NCI-H1417 treated with DMSO at 0.1 percent for 48 hours (cell line): ENCODE results near the gene ZRANB3.
"Not testable (repeated sequence)": the region's sequence is repeated elsewhere in the genome, so short reads cannot be mapped to it uniquely, and the experiment has no call there.

Experiments
- DNase-seq: peaks from one replicate; lab custom pipeline; 2025; lab: John Stamatoyannopoulos, UW

The ZRANB3 gene

DNA sequence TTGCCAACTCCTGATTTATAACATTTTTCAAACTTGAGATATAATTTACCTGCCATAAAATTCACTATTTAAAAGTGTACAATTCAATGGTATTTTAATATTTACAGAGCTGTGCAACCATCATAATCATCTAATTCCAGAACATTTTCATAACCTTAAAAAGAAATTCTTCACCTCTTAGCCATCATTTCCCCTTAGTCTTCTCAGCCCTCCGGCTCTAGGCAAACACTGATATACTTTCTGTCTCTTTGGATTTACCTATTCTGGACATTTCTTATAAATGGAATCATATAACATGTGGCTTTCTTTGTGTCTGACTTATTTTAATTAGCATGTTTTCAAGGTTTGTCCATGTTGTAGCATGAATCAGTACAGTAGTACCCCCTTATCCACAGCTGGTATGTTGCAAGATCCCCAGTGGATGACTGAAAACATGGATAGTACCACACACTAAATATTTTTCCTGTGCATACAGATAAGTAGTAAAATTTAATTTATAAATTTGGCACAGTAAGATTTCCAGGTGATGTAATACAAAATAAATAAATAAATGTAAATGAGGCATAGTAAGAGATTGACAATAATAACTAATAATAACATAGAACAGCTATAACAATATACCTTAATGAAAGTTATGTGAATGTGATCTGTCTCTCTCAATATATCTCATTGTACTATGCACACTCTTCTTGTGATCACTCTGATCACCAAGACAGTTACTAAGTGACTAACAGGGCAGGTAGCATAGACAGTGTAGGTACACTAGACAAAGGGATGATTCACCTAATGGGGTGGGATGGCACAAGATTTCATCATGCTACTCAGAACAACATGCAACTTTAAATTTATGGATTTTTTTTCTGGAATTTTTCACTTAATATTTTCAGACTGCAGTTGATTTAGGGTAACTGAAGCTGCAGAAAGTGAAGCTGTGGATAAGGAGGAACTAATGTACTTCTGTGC lies 405.8 kb downstream of the ZRANB3 start:
- no peak for DNase-seq

DNA sequence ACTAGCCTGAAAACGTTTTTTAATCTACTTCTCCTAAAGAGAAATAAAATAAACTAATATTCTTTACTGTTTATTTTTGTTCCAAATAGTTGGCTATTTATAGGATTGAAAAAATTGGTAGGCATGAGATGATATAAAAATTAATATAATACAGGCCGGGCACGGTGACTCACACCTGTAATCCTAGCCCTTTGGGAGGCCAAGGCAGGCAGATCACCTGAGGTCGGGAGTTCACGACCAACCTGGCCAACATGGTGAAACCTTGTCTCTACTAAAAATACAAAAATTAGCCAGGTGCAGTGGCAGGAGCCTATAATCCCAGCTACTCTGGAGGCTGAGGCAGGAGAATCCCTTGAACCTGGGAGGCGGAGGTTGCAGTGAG lies 409.4 kb downstream of the ZRANB3 start:
- not testable (repeated sequence) for DNase-seq

DNA sequence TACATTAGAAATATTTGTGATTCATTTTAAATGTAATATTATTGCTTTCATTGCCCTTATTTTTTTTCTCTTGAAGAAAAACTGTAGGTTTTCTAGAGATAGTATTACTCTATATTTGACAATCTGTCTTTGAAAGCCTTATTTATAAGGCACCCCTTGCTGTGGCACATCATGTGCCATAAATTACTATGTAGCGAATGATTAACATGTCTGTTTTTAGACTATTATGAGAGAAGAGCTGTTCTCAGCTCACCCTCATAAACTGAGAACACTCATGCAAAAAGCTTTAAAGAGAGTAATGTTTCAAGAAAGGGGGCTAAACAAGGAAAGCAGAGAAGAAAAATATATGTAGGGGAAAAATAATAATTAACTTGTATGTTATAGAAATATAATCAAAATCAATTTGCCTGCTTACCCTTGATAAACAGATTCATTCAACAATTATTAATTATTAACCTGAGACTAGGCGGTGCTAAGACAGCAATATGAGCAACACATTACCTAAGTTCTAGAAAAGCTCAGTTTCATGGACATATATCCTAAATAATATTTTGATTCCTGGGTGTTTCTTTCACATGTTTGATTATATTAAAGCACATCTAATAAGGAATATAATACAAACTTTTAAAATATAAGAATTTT lies 409.9 kb downstream of the ZRANB3 start:
- DNase-seq: peak; percentile 30

DNA sequence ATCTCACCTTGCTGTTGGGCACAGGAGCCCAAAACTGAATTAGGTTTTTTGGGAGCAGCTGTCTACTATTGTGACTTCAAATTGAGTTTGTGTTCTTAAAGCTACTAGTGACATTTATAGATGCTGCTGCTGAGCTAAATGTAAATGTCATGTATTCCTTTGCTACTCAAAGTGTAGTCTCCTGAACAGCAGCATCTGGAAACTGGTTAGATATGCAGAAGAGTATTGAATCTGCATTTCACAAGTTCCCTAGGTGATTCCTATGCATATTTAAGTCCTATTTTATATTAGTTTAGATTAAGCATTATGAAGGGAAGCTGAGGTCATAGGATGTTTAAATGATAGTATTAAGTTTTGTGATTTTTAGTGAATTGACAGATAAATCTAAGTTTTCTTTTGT lies 411.4 kb downstream of the ZRANB3 start:
- DNase-seq: no peak

DNA sequence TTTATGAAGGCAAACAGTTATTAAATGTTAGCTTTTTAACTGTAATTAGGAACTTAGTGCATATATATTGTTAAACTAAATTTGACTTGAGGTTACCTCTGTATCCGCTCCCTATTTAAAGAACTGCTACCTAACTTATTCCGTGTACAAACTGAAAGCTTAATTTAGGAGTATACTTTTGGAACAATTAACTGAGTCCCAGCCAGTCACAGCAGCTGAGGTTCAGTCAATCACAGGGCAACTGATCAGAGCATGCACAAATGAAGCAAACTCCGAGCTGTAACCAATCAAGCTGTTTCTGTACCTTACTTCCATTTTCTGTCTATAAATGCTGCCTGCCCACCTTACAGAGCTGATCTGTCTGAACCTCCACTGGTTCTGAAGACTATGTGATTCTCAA lies 417.7 kb downstream of the ZRANB3 start:
- no peak for DNase-seq

DNA sequence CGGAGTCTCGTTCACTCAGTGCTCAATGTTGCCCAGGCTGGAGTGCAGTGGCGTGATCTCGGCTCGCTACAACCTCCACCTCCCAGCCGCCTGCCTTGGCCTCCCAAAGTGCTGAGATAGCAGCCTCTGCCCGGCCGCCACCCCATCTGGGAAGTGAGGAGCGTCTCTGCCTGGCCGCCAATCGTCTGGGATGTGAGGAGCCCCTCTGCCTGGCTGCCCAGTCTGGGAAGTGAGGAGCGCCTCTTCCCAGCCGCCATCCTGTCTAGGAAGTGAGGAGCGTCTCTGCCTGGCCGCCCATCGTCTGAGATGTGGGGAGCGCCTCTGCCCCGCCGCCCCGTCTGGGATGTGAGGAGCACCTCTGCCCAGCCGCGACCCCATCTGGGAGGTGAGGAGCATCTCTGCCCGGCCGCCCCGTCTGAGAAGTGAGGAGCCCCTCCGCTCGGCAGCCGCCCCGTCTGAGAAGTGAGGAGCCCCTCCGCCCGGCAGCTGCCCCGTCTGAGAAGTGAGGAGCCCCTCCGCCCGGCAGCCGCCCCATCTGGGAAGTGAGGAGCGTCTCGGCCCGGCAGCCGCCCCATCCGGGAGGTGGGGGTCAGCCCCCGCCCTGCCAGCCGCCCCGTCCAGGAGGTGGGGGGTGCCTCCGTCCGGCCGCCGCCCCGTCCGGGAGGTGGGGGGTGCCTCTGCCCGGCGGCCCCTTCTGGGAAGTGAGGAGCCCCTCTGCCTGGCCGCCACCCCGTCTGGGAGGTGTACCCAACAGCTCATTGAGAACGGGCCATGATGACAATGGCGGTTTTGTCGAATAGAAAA lies 425.3 kb downstream of the ZRANB3 start:
- not testable (repeated sequence) for DNase-seq

DNA sequence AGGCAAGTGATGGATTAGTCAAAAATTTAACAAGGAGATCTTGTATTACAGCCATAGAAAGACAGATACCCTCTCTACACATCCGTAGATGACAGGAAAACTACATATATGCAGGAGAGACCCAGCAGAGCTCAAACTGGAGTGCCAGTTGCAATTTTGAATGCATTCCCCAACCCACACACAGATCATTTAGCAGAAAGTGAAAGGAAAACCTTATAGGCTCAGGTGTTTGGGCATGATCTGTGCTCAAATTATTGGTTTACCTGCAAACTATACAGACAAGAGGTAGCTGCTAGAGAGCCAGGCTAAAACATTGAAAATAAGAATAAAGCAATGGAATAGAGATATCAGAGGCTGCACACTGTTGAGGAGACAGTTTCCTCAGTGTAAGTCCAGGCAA lies 427.2 kb downstream of the ZRANB3 start:
- no peak for DNase-seq

DNA sequence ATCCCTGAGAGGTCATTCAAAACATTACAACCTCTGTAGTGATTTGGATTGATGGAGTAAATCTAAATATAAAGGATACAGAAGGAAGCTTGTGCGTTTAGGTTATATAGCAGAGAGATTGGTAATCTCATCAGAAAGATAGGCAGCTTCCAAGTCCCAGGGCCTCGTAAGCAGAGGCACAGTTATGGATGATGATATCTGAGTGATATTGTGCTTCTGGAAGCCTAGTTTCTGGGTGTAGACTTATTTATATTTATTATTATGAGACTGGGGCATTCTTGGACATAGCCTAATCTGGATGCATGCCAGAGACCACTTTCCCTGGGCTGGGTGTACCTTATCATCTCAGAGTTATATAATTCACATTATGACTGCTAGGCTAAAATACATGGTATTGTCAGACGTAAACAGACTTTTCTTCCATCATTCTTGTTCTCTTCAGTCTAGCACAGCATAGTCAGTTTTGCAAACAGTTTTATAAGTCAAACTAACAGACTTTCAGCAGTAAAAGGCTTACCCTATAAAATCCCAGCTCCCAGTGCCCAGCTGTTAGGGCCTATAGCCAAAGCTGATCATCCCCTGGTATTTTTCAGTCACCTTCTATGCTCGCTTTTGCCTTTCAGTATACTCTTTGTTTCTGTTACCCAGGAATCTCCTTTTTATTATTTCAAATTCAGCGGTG lies 431.1 kb downstream of the ZRANB3 start:
- DNase-seq: no peak

DNA sequence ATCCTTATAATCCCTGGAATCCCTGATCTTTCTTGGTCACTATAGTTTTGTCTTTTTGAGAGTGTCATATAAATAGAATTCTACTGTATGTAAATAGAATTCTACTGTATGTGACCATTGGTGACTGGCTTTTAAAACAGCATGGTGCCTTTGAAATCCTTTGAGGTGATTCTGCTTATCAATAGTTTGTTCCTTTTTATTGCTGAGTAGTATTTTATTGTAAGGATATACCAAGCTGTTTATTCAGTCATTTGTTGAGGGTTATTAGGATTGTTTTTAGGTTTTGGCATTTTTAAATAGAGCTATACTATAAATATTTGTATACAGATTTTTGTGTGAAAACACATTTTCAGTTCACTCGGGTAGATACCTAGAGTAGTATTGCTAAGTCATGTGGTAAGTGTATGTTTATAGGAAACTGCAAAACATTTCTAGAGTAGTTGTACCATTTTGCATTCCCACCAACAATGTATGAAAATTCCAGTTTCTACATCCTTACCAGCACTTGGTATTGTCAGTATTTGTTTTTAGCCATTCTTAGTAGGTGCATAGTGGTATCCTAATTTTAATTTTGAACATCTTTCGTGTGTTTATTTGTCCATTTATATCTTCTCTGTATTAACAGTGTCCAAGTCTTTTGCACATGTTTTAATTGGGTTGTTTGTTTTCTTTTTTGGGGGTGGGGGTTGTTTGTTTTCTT lies 433.3 kb downstream of the ZRANB3 start:
- no peak for DNase-seq

DNA sequence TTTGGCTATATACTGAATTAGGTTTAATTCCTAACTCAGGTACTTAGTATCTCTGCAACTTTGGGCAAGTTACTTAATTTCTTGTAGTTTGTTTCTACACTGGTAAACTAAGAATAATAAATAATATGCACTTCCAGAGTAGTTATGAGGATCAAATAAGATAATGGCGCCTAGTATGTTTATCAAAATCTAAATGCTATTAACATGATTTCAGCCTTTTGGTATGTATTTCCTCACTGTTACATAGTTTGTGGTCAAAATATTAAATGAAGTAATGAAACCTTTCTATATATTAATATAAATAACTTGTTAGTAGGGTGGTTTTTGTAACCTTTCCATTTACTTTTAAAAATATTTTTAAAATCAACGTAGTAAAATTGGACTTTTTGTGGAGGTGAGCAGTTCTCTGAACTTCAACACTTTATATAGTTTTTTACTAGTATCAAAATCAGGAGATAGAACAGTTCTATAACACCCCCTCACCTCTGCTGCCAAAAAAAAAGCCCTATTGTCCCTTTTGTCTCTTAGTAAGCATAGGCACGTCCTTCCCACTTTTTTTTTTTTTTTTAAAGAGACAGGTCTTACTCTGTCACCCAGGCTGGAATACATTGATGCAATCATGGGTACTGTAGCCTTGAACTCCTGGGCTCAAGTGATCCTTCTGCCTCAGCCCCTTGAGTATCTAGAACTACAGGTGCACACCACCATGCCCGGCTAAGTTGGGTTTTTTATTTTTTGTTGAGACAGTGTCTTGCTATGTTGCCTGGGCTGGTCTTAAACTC lies 434.2 kb downstream of the ZRANB3 start:
- no peak for DNase-seq

DNA sequence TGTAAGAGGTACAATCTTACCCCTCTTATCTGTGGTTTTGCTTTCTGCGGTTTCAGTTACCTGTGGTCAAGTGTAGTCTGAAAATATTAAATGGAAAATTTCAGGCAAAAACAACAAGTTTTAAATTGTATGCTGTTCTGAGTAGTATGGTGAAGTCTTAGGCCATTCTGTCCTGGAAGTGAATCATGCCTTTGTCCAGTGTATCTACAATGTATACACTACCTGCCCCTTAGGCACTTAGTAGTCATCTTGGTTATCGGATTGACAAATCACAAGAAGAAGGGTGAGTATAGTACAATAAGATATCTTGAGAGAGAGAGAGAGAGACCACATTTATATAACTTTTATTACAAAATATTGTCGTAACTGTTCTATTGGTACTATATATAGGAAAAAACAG lies 435.4 kb downstream of the ZRANB3 start:
- no peak for DNase-seq

DNA sequence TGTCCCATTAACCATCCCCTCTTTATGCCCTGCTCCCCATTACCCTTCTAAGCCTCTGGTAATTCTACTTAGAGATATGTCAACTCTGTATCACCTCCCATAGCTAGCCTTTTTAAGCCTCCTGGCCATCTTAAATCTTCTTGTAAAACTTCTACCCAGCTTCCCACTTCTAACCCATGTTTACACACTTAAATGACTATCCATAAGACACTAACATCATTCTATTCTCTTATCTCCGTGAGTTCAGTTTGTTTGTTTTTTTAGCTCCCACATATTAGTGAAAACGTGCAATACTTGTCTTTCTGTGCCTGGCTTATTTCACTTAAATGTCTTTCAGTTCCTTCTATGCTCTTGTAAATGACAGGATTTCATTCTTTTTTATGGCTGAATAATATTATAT lies 436.5 kb downstream of the ZRANB3 start:
- no peak for DNase-seq

DNA sequence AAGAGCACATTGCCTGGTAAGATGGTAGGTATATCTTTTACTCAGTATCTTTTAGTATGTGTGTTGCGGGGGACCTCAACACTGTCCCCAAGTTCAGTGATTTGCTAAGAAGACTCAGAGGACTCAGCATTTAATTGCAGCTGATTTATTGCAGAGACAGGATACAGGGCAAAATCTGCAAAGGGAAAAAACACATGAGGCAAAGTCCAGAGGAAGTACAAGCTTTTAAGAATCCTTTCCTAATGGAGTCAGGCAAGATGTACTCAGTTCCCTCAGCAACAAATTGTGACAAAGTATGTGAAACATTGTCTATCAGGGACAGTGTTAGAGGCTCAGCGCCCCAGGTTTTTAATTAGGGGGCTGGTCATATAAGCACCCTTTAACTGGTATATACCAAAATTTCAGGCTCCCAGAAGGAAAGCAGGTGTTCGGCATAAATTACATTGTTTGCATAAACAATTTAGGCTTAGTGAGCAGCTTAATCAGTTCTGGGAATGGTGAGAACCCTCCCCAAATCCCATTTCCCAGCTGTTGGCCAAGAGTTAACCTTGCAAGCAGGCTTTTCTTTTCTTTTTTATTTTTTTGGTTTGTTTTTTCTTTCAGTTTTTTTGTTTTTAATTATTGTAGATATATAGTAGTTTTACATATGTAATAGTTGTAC lies 437.2 kb downstream of the ZRANB3 start:
- DNase-seq: peak; percentile 67

DNA sequence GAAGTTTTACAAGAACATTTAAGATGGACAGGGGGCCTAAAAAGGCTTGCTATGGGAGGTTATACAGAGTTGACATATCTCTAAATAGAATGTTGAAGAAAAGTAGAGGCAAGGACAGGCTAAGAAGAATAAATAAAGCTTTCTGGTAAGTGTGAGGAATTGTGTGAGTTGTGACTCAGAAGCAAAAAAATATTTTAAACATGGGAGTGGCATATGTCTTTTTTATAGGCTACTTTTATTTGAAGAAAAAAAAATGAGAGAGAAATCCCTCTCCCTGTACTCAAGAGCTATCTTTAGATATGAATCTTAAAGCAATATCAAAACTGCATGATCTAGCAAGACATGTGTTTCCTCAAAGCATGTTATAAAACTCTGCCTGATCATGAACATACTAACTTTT lies 437.8 kb downstream of the ZRANB3 start:
- no peak for DNase-seq

DNA sequence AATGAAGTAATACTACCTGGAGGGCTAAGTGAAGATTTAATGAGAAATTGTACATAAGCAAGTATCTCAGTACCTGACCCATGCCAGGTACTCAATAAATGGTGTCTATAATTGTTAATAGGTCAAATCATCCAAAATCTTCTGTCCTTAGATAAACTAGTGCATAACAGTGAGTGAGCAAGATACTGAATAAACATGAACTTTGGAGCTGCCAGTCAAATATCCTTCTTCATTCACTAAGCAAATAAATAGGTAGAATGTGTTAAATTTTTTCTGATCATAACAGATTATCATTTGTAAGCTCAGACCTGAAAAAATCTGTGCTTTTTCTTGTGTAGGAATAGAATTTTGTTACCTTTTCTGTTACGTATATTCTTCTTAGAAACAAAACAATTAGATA lies 439.3 kb downstream of the ZRANB3 start:
- no peak for DNase-seq

DNA sequence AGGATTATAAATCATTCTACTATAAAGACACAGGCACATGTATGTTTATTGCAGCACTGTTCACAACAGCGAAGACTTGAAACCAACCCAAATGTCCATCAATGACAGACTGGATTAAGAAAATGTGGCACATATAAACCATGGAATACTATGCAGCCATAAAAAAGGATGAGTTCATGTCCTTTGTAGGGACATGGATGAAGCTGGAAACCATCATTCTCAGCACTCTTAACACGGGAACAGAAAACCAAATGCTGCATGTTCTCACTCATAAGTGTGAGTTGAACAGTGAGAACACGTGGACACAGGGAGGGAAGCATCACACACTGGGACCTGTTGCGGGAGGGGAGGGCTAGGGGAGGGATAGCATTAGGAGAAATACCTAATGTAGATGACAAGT lies 441.4 kb downstream of the ZRANB3 start:
- DNase-seq: not testable (repeated sequence)
